GM12878 (cell line): ENCODE measurements around the gene LARGE1.

Experiments
- BHLHE40 ChIP-seq, 2 experiments: fragments of 450-650 bp in 1 of 2; IDR thresholded peaks; 2 replicates each; pipeline ENCODE4 v1.6.1; 2011 to 2017; ENCODE audit warnings: low read depth in 2 of 2, borderline replicate concordance in 1 of 2, improper control_type of control experiment in 1 of 2, low read length in 1 of 2, mild to moderate bottlenecking in 1 of 2
- CTCF ChIP-seq, 3 experiments: IDR thresholded peaks in 2 of 3; conservative IDR thresholded peaks in 1 of 3; 2 replicates each; pipeline ENCODE4 v1.5.1; 2011; ENCODE audit warnings: low read depth in 3 of 3, low read length in 3 of 3, mild to moderate bottlenecking in 3 of 3, control low read depth in 2 of 3, moderate library complexity in 2 of 3, inconsistent platforms in 1 of 3, mixed read lengths in 1 of 3; ENCODE audit not compliant: control insufficient read depth in 2 of 3, insufficient read depth in 1 of 3; ENCODE audit errors: extremely low read depth in 1 of 3
- EP300 ChIP-seq, 2 experiments: fragments of 150-350 bp in 1 of 2; IDR thresholded peaks; 2 replicates each; pipeline ENCODE4 v1.6.1; 2011 to 2012; ENCODE audit warnings: low read depth in 2 of 2, low read length in 2 of 2, borderline replicate concordance in 1 of 2, improper control_type of control experiment in 1 of 2, inconsistent platforms in 1 of 2; ENCODE audit not compliant: control insufficient read depth in 1 of 2
- EZH2 ChIP-seq: IDR thresholded peaks from 2 replicates; pipeline ENCODE4 v1.6.1; 2012; ENCODE audit warnings: low read depth, mild to moderate bottlenecking, control low read depth, inconsistent platforms, low read length, borderline replicate concordance; ENCODE audit not compliant: control insufficient read depth
- FOS ChIP-seq: IDR thresholded peaks from 3 replicates; pipeline ENCODE4 v1.6.1; 2011; ENCODE audit warnings: borderline replicate concordance; ENCODE audit not compliant: insufficient read length; ENCODE audit errors: extremely low read depth
- FOXM1 ChIP-seq: IDR thresholded peaks from 2 replicates; pipeline ENCODE4 v1.6.1; 2012; ENCODE audit warnings: low read depth, mild to moderate bottlenecking, inconsistent platforms, low read length, moderate library complexity
- POLR2A ChIP-seq: IDR thresholded peaks from 2 replicates; pipeline ENCODE4 v1.6.1; 2011; ENCODE audit warnings: low read depth, mild to moderate bottlenecking, low read length
- POLR2AphosphoS5 ChIP-seq: IDR thresholded peaks from 2 replicates; pipeline ENCODE4 v1.6.1; 2011; ENCODE audit warnings: mild to moderate bottlenecking, low read length, inconsistent platforms
- RAD21 ChIP-seq: IDR thresholded peaks from 2 replicates; pipeline ENCODE4 v1.6.1; 2011; ENCODE audit warnings: mild to moderate bottlenecking, low read depth, low read length, moderate library complexity; ENCODE audit not compliant: insufficient read depth
- RAD51 ChIP-seq: fragments of 450-650 bp; IDR thresholded peaks from 2 replicates; pipeline ENCODE4 v1.6.1; 2016; ENCODE audit warnings: moderate library complexity, mild to moderate bottlenecking, inconsistent platforms
- ZNF622 ChIP-seq: fragments of 450-650 bp; IDR thresholded peaks from 2 replicates; pipeline ENCODE4 v1.6.1; 2017; ENCODE audit warnings: mild to moderate bottlenecking, inconsistent platforms
- TF ChIP-seq, protein P1 (sequence below): IDR thresholded peaks from 2 replicates; pipeline ENCODE4 v1.6.1; 2012; ENCODE audit warnings: mild to moderate bottlenecking, low read depth, low read length
- TF ChIP-seq, protein P2 (sequence below): fragments of 150-350 bp; IDR thresholded peaks from 2 replicates; pipeline ENCODE4 v1.6.1; 2016; ENCODE audit warnings: low read depth, low read length
- TF ChIP-seq, protein P3 (sequence below): IDR thresholded peaks from 2 replicates; pipeline ENCODE4 v1.6.1; 2012; ENCODE audit warnings: low read depth, low read length, improper control_type of control experiment

- no peak for TF ChIP-seq EP300 (IDR thresholded peaks at IDR 0.05; ENCODE audit: borderline replicate concordance in 1 of 2, control insufficient read depth in 1 of 2, low read depth in 2 of 2, low read length in 2 of 2)
- no peak for TF ChIP-seq FOS
- no peak for TF ChIP-seq RAD51
- TF ChIP-seq, protein P1, sequence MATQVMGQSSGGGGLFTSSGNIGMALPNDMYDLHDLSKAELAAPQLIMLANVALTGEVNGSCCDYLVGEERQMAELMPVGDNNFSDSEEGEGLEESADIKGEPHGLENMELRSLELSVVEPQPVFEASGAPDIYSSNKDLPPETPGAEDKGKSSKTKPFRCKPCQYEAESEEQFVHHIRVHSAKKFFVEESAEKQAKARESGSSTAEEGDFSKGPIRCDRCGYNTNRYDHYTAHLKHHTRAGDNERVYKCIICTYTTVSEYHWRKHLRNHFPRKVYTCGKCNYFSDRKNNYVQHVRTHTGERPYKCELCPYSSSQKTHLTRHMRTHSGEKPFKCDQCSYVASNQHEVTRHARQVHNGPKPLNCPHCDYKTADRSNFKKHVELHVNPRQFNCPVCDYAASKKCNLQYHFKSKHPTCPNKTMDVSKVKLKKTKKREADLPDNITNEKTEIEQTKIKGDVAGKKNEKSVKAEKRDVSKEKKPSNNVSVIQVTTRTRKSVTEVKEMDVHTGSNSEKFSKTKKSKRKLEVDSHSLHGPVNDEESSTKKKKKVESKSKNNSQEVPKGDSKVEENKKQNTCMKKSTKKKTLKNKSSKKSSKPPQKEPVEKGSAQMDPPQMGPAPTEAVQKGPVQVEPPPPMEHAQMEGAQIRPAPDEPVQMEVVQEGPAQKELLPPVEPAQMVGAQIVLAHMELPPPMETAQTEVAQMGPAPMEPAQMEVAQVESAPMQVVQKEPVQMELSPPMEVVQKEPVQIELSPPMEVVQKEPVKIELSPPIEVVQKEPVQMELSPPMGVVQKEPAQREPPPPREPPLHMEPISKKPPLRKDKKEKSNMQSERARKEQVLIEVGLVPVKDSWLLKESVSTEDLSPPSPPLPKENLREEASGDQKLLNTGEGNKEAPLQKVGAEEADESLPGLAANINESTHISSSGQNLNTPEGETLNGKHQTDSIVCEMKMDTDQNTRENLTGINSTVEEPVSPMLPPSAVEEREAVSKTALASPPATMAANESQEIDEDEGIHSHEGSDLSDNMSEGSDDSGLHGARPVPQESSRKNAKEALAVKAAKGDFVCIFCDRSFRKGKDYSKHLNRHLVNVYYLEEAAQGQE, result no peak
- TF ChIP-seq CTCF (IDR thresholded peaks at IDR 0.05 in 2 of 3, conservative IDR thresholded peaks at IDR 0.05 in 1 of 3; ENCODE audit: control insufficient read depth in 2 of 3, extremely low read depth in 1 of 3, insufficient read depth in 1 of 3, low read depth in 3 of 3, low read length in 3 of 3), result no peak
- TF ChIP-seq POLR2A, result no peak
- TF ChIP-seq BHLHE40 (IDR thresholded peaks at IDR 0.05; ENCODE audit: borderline replicate concordance in 1 of 2, low read depth in 2 of 2, low read length in 1 of 2), result no peak
- no peak for TF ChIP-seq POLR2AphosphoS5
- TF ChIP-seq, protein P2, sequence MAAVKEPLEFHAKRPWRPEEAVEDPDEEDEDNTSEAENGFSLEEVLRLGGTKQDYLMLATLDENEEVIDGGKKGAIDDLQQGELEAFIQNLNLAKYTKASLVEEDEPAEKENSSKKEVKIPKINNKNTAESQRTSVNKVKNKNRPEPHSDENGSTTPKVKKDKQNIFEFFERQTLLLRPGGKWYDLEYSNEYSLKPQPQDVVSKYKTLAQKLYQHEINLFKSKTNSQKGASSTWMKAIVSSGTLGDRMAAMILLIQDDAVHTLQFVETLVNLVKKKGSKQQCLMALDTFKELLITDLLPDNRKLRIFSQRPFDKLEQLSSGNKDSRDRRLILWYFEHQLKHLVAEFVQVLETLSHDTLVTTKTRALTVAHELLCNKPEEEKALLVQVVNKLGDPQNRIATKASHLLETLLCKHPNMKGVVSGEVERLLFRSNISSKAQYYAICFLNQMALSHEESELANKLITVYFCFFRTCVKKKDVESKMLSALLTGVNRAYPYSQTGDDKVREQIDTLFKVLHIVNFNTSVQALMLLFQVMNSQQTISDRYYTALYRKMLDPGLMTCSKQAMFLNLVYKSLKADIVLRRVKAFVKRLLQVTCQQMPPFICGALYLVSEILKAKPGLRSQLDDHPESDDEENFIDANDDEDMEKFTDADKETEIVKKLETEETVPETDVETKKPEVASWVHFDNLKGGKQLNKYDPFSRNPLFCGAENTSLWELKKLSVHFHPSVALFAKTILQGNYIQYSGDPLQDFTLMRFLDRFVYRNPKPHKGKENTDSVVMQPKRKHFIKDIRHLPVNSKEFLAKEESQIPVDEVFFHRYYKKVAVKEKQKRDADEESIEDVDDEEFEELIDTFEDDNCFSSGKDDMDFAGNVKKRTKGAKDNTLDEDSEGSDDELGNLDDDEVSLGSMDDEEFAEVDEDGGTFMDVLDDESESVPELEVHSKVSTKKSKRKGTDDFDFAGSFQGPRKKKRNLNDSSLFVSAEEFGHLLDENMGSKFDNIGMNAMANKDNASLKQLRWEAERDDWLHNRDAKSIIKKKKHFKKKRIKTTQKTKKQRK, result no peak
- TF ChIP-seq RAD21, result no peak
- TF ChIP-seq, protein P3, sequence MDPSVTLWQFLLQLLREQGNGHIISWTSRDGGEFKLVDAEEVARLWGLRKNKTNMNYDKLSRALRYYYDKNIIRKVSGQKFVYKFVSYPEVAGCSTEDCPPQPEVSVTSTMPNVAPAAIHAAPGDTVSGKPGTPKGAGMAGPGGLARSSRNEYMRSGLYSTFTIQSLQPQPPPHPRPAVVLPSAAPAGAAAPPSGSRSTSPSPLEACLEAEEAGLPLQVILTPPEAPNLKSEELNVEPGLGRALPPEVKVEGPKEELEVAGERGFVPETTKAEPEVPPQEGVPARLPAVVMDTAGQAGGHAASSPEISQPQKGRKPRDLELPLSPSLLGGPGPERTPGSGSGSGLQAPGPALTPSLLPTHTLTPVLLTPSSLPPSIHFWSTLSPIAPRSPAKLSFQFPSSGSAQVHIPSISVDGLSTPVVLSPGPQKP, result no peak
- TF ChIP-seq EZH2, result no peak
- TF ChIP-seq FOXM1, result no peak
- TF ChIP-seq ZNF622, result no peak
These were observed 288.5 kb downstream of the LARGE1 start for GRCh38 chr22:33631777-33632176.
